BE2C (cell line): Measurements from ENCODE around the gene SPRED2.
"Not testable (repeated sequence)": the region's sequence is repeated elsewhere in the genome, so short reads cannot be mapped to it uniquely, and the experiment has no call there.

ENCODE experiments used
- DNase-seq: peaks from one replicate; pipeline ENCODE4 v3.0.0-alpha.2; 2020
- H3K27me3 ChIP-seq: fragments of 250-450 bp; sonication (Bioruptor Pico); 2 replicates; pipeline ENCODE4 v1.5.1; 2020; ENCODE audit warnings: mild to moderate bottlenecking
- H3K36me3 ChIP-seq: fragments of 250-450 bp; sonication (Bioruptor Pico); 2 replicates; pipeline ENCODE4 v1.5.1; 2020; ENCODE audit warnings: mild to moderate bottlenecking
- H3K4me1 ChIP-seq: fragments of 250-450 bp; sonication (Bioruptor Pico); 2 replicates; pipeline ENCODE4 v1.5.1; 2020
- H3K4me3 ChIP-seq: 2 replicates; pipeline ENCODE4 v1.5.1; 2011; ENCODE audit warnings: low read depth, low read length
- H3K9me3 ChIP-seq: fragments of 250-450 bp; sonication (Bioruptor Pico); 2 replicates; pipeline ENCODE4 v1.5.1; 2020
- TF ChIP-seq, protein P1 (sequence below): IDR thresholded peaks from 2 replicates; pipeline ENCODE4 v1.5.1; 2012; ENCODE audit warnings: mild to moderate bottlenecking, low read depth, low read length

SPRED2 gene

DNA sequence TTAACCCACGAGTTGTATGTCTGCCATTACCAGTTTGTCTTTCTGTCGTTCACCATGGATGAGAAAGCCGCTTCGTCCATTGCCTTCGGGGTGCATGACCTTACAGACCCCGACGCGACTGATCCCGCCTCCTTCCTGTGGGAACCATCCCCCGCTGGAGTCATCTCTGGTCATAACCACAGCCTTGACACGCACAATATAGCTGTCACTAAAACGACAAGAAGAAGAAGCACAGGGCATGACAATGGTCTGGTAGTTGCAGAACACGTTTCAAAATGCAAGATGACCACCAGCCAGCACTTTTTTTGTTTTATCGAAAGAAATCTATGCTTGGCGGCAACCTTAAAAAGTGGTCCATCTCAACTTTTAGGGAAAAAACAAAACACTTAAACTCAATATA lies 87.7 kb downstream of the SPRED2 start:
- Histone ChIP-seq H3K9me3 (no peaks in the 10 kb centered on the region), H3K4me1 (no peaks in the 10 kb centered on the region), H3K36me3 (no peaks in the 10 kb centered on the region), H3K27me3 (no peaks in the 10 kb centered on the region), H3K4me3 (no peak overlapping the region)
- TF ChIP-seq, protein P1, sequence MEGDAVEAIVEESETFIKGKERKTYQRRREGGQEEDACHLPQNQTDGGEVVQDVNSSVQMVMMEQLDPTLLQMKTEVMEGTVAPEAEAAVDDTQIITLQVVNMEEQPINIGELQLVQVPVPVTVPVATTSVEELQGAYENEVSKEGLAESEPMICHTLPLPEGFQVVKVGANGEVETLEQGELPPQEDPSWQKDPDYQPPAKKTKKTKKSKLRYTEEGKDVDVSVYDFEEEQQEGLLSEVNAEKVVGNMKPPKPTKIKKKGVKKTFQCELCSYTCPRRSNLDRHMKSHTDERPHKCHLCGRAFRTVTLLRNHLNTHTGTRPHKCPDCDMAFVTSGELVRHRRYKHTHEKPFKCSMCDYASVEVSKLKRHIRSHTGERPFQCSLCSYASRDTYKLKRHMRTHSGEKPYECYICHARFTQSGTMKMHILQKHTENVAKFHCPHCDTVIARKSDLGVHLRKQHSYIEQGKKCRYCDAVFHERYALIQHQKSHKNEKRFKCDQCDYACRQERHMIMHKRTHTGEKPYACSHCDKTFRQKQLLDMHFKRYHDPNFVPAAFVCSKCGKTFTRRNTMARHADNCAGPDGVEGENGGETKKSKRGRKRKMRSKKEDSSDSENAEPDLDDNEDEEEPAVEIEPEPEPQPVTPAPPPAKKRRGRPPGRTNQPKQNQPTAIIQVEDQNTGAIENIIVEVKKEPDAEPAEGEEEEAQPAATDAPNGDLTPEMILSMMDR, result no peak
- no peak for DNase-seq

DNA sequence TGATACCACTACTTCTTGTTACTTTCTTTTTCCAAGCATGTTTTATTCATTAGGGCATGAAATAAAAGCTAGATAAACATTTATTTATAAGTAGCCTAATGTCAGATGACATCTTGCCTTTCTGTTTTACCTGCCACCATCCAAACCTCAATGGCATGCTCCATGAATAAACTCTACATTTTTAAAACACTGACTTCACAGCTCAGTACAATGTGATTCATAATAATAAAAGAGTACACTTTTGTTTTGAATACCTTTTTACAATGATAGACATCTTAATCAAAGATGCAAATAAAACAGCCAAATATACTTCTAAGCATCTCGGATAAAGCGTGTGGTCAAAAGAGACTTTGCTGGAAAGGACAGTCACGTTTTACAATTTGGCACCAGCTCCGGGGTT lies 88.2 kb downstream of the SPRED2 start:
- TF ChIP-seq, protein P1, result no peak
- no peaks in the 10 kb centered on the region for H3K4me1 ChIP-seq
- no peaks in the 10 kb centered on the region for H3K36me3 ChIP-seq
- H3K9me3 ChIP-seq, result no peaks in the 10 kb centered on the region
- no peak for DNase-seq
- no peaks in the 10 kb centered on the region for H3K27me3 ChIP-seq
- no peak overlapping the region for H3K4me3 ChIP-seq

DNA sequence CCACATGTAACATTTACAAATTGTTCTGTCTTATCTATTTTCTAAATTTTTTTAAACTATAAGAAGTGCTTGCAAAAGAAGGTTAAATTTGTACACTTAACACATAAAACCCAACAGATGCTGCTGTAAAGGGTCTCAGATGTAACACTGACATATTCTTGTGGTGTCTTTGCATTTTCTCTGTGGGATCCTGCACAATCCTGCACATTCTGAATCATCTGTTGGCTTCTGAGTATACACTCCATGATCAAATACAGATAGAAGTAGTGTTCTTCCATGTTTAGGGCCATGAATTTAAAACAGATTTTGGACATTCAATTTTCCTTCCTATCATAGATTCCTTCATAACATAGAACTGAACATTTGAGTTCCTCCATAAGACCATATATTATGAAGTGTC lies 89.0 kb downstream of the SPRED2 start:
- TF ChIP-seq, protein P1, result no peak
- Histone ChIP-seq H3K4me3 (no peak overlapping the region), H3K36me3 (no peaks in the 10 kb centered on the region), H3K27me3 (no peaks in the 10 kb centered on the region), H3K9me3 (no peaks in the 10 kb centered on the region), H3K4me1 (no peaks in the 10 kb centered on the region)
- no peak for DNase-seq

DNA sequence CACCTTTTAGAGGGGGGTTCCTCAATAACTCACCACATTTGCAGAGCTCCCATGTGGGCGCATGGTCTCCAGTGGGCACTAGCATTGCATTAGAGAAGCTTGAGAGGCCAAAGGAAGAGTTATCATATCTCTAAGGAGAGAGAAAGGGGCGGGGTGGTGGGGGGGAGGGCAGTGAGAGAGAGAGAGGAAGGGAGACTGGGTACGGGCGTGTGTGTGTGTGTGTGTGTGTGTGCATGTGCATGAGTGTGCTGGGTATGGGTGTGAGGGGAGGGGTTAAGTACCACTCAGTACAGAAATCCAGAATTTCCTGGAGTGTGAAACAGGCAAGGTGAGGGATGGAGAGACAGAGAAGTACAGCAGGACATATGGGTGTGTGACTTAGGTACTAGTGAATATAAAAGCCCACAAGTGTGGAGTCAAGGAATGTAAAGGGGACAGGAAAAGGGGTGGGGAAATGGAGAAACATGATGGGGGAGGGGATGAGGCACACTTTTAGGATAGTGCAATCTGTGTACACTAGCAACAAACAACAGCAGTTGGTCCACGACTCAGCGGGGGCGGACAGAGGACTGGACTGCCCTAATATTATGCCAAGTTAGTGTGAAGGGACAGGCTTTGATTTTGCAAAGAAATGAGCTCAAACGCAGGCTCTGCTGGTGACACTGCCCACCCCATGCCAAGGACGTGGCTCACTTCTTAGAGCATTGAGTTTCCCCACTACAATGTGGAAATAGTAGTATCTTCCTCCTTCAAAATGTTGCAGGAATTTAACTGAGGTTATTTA lies 91.3 kb downstream of the SPRED2 start:
- H3K9me3 ChIP-seq, result no peaks in the 10 kb centered on the region
- TF ChIP-seq, protein P1, result no peak
- H3K4me1 ChIP-seq, result no peaks in the 10 kb centered on the region
- H3K4me3 ChIP-seq, result no peak overlapping the region
- no peak for DNase-seq
- H3K27me3 ChIP-seq, result no peaks in the 10 kb centered on the region
- H3K36me3 ChIP-seq, result no peaks in the 10 kb centered on the region

DNA sequence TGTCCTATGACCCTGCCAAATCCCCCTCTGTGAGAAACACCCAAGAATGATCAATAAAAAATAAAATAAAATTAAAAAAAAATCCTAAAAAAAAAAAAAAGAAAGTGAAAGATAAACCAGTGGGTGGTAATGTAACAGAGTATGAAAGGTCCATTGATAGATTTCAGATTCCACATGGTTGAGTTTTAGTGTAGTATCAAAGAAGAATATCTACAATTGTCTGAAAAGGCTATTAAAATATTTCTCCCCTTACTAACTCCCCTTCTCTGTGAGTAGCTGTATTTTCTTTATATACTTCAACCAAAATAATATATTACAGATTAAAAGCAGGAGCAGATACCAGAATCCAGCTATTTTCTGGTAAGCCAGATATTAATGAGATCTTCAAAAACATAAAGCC lies 92.8 kb downstream of the SPRED2 start:
- Histone ChIP-seq H3K4me3 (no peak overlapping the region), H3K4me1 (no peaks in the 10 kb centered on the region), H3K27me3 (no peaks in the 10 kb centered on the region), H3K9me3 (no peaks in the 10 kb centered on the region), H3K36me3 (no peaks in the 10 kb centered on the region)
- no peak for DNase-seq
- TF ChIP-seq, protein P1, result no peak

DNA sequence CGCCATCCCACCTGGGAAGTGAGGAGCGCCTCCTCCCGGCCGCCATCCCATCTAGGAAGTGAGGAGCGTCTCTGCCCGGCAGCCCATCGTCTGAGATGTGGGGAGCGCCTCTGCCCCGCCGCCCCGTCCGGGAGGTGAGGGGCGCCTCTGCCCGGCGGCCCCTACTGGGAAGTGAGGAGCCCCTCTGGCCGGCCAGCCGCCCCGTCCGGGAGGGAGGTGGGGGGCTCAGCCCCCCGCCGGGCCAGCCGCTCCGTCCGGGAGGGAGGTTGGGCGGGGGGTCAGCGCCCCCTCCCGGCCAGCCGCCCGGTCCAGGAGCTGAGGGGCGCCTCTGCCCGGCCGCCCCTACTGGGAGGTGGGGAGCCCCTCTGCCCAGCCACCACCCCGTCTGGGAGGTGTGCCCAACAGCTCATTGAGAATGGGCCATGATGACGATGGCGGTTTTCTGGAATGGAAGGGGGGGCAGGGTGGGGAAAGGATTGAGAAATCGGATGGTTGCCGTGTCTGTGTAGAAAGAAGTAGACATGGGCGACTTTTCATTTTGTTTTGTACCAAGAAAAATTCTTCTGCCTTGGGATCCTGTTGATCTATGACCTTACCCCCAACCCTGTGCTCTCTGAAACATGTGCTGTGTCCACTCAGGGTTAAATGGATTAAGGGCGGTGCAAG lies 93.4 kb downstream of the SPRED2 start:
- H3K4me1 ChIP-seq, DNase-seq, H3K36me3 ChIP-seq: not testable (repeated sequence)

DNA sequence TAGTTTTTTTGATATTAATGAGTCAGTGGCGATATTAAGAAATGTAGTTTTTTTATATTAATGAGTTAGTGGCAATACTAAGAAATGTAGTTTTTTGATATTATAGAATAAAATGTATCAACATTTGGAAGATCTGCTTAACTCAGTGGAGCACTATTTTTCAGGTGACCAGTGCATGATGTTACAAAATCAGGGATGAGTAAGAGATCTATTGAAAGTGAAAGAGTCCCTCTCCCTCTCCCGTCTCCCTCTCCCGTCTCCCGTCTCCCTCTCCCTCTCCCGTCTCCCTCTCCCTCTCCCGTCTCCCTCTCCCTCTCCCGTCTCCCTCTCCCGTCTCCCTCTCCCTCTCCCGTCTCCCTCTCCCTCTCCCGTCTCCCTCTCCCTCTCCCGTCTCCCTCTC lies 94.5 kb downstream of the SPRED2 start:
- DNase-seq, result not testable (repeated sequence)

More for the DNA sequence above, 93.4 kb downstream of the SPRED2 start:
- not testable (repeated sequence) for H3K27me3 ChIP-seq, H3K4me3 ChIP-seq, H3K9me3 ChIP-seq

More for the DNA sequence above, 94.5 kb downstream of the SPRED2 start:
- not testable (repeated sequence) for H3K27me3 ChIP-seq, H3K9me3 ChIP-seq, H3K4me1 ChIP-seq, H3K36me3 ChIP-seq, H3K4me3 ChIP-seq
